ENCODE data around the gene CHST15.

CHST15 gene

GRCh38 chr10:123998197-123999141 lies 94.9 kb downstream of the CHST15 start:
- no peak for DNase-seq (ENCODE audit: low read depth, low spot score)
- ChIA-PET CTCF (interaction anchor here (1.3 to 15.0 kb wide), 6 partner anchors 7 to 407 kb away, joined by 3 to 573 read pairs (median 30); no protein-coding TSS in a partner anchor), POLR2A (interaction anchor here (2.2 kb wide), 1 partner anchor 391 kb away, joined by 7 read pairs; no protein-coding TSS in a partner anchor)
- no peak for TF ChIP-seq CTCF (IDR thresholded peaks at IDR 0.05; ENCODE audit: insufficient read depth, low read length, missing control alignments)
- no peak overlapping the region for H3K4me3 ChIP-seq (ENCODE audit: low read depth, low read length)

GRCh38 chr10:123997486-123998196 lies 95.8 kb downstream of the CHST15 start:
- DNase-seq (ENCODE audit: low read depth, low spot score), result peak; percentile 99
- ChIA-PET CTCF (interaction anchor here (1.3 to 15.0 kb wide), 5 partner anchors 8 to 408 kb away, joined by 3 to 573 read pairs (median 54); no protein-coding TSS in a partner anchor), POLR2A (interaction anchor here (2.2 kb wide), 1 partner anchor 392 kb away, joined by 7 read pairs; no protein-coding TSS in a partner anchor)
- H3K4me3 ChIP-seq (ENCODE audit: low read depth, low read length), result no peak overlapping the region
- TF ChIP-seq CTCF (IDR thresholded peaks at IDR 0.05; ENCODE audit: insufficient read depth, low read length, missing control alignments), result no peak

DNA sequence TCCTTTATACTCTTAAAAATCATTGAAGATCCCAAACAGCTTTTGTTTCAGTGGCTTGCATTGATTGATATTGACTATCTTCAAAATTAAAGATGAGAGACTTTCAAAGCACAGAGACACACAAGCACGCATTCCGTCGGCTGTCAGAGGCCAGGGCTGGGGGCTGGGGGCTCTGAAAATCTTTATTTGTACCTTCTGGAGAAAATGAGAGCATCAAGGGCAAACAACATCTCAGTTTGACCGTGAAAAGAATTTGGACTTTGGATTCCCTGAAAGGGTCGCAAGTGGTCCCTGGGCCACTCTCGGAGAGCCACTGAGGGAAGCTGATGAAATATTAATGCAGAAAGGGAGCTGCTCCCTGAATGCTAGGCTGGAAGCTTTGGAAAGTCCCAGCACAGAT lies 96.4 kb downstream of the CHST15 start:
- no peak overlapping the region for H3K4me3 ChIP-seq (ENCODE audit: low read depth, low read length)
- POLR2A ChIA-PET, result interaction anchor here (2.2 kb wide), 1 partner anchor 393 kb away, joined by 7 read pairs; no protein-coding TSS in a partner anchor
- DNase-seq (ENCODE audit: low read depth, low spot score), result no peak
- CTCF ChIA-PET, result interaction anchor here (0.5 to 15.0 kb wide), 11 partner anchors 9 to 420 kb away, joined by 3 to 573 read pairs (median 14); no protein-coding TSS in a partner anchor
- no peak for TF ChIP-seq CTCF (IDR thresholded peaks at IDR 0.05; ENCODE audit: insufficient read depth, low read length, missing control alignments)

DNA sequence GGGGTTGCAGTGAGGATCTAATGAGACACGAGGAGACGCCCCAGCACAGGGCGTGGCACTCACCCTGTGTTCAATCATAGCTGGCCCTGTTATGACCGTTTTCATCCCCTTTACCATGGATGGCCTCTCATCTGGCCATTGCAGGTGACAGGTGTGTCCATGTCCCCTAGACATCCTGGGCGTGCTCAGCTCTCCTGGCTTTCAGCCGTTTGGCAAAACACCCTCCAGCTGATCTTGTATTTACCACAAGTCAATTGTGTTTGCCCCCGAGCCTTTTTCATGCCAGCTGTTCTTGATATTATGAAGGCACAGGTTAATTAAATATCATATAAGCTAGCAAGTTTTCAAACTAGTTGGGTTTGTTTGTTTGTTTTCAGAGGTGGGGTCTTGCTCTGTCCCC lies 97.1 kb downstream of the CHST15 start:
- DNase-seq (ENCODE audit: low read depth, low spot score), result no peak
- TF ChIP-seq CTCF (IDR thresholded peaks at IDR 0.05; ENCODE audit: insufficient read depth, low read length, missing control alignments), result no peak
- no peak overlapping the region for H3K4me3 ChIP-seq (ENCODE audit: low read depth, low read length)
- ChIA-PET CTCF (interaction anchor here (0.5 to 15.0 kb wide), 17 partner anchors 11 to 420 kb away, joined by 3 to 573 read pairs (median 6); no protein-coding TSS in a partner anchor), POLR2A (interaction anchor here (0.9 to 2.2 kb wide), 2 partner anchors 393 to 399 kb away, joined by 4 to 7 read pairs; no protein-coding TSS in a partner anchor)

GRCh38 chr10:123995461-123996131 lies 97.8 kb downstream of the CHST15 start:
- peak; percentile 62 for DNase-seq (ENCODE audit: low read depth, low spot score)
- ChIA-PET POLR2A (interaction anchor here (0.7 to 2.2 kb wide), 5 partner anchors 157 to 399 kb away, joined by 3 to 7 read pairs (median 4); no protein-coding TSS in a partner anchor), CTCF (interaction anchor here (0.9 to 15.0 kb wide), 31 partner anchors 8 to 747 kb away, joined by 3 to 573 read pairs (median 7); no protein-coding TSS in a partner anchor)
- peak overlapping the region; percentile 27 for H3K4me3 ChIP-seq (ENCODE audit: low read depth, low read length)
- TF ChIP-seq CTCF (IDR thresholded peaks at IDR 0.05; ENCODE audit: insufficient read depth, low read length, missing control alignments), result peak; percentile 38

Measured in AG04449 (cell line).